B cell (primary cell): ENCODE measurements around the gene ERO1B. TPM values are rescaled to one million over a fixed set of nuclear protein-coding genes. Genes with fewer than 3 reads are reported as not detected.

Source experiments
- ATAC-seq: fragments of 200-7000 bp; cut with Tn5 transposase; one replicate; pipeline ENCODE4 v1.10.0; 2021; ENCODE audit warnings: low read depth, mild to moderate bottlenecking, moderate number of reproducible peaks, moderate library complexity
- CTCF ChIA-PET: fragments of 350-600 bp; sonication (Branson Sonifier 250); formaldehyde crosslinking; loops from one replicate; lab custom pipeline; 2021; ENCODE audit warnings: antibody characterized with exemption, inconsistent platforms; lab: Charles Lee
- POLR2A ChIA-PET: fragments of 350-600 bp; sonication (Branson Sonifier 250); formaldehyde crosslinking; loops from one replicate; lab custom pipeline; 2021; ENCODE audit warnings: antibody characterized with exemption; lab: Charles Lee
- DNase-seq: peaks from one replicate; pipeline ENCODE4 v3.0.0; 2013
- H2AFZ ChIP-seq: 2 replicates; pipeline ENCODE4 v1.6.1; 2012; ENCODE audit warnings: mild to moderate bottlenecking, low read depth, low read length; ENCODE audit not compliant: insufficient read depth, poor library complexity, severe bottlenecking
- H3K27ac ChIP-seq, 2 donors: 1 replicate in 1 of 2; 2 replicates in 1 of 2; pipeline ENCODE4 v1.5.1; 2012 to 2013; ENCODE audit warnings: low read length in 2 of 2, mild to moderate bottlenecking in 2 of 2, moderate library complexity in 1 of 2
- H3K27me3 ChIP-seq, 4 experiments: fragments of 200-600 bp in 1 of 4; sonication (generic) in 1 of 4; replicated peaks in 1 of 4; 1 replicate in 2 of 4; 2 replicates in 2 of 4; pipeline versions ENCODE4 v1.6.1 to v1.7.0; 2013 to 2016; ENCODE audit warnings: low read length in 3 of 4, mild to moderate bottlenecking in 2 of 4, mixed read lengths in 1 of 4, moderate library complexity in 1 of 4; ENCODE audit not compliant: insufficient read depth in 4 of 4, control insufficient read depth in 3 of 4; ENCODE audit errors: control extremely low read depth in 1 of 4
- H3K36me3 ChIP-seq, 2 experiments: replicated peaks in 1 of 2; 1 replicate in 1 of 2; 2 replicates in 1 of 2; pipeline versions ENCODE4 v1.6.1 to v1.7.1; 2013; ENCODE audit warnings: low read length in 1 of 2; ENCODE audit not compliant: insufficient read depth in 2 of 2, control insufficient read depth in 1 of 2; ENCODE audit errors: control extremely low read depth in 1 of 2, extremely low read depth in 1 of 2
- H3K4me1 ChIP-seq, 2 donors: fragments of 200-600 bp in 1 of 2; sonication (generic) in 1 of 2; 1 replicate in 1 of 2; 2 replicates in 1 of 2; pipeline versions ENCODE4 v1.5.1 to v1.6.1; 2013 to 2017; ENCODE audit warnings: low read length in 2 of 2; ENCODE audit not compliant: control insufficient read depth in 2 of 2, insufficient read depth in 2 of 2
- H3K4me2 ChIP-seq: replicated peaks from 2 replicates; pipeline ENCODE3; 2012; ENCODE audit warnings: mild to moderate bottlenecking, low read depth, low read length; ENCODE audit not compliant: poor library complexity, severe bottlenecking
- H3K4me3 ChIP-seq, 5 experiments: fragments of 200-600 bp in 1 of 5; sonication (generic) in 1 of 5; 1 replicate in 3 of 5; 2 replicates in 2 of 5; pipeline versions ENCODE4 v1.5.1 to v1.7.0; 2011 to 2016; ENCODE audit warnings: low read length in 4 of 5, mild to moderate bottlenecking in 4 of 5, low read depth in 2 of 5, control low read depth in 1 of 5, moderate library complexity in 1 of 5; ENCODE audit not compliant: insufficient read depth in 1 of 5; ENCODE audit errors: control extremely low read depth in 1 of 5, extremely low read depth in 1 of 5
- H3K79me2 ChIP-seq: fragments of 200-600 bp; sonication (generic); one replicate; pipeline ENCODE4 v1.6.0; 2016; ENCODE audit warnings: low read length; ENCODE audit not compliant: control insufficient read depth, insufficient read depth
- H3K9ac ChIP-seq: fragments of 200-600 bp; sonication (generic); 2 replicates; pipeline ENCODE4 v1.6.1; 2017; ENCODE audit warnings: mild to moderate bottlenecking, low read length, moderate library complexity
- H3K9me3 ChIP-seq, 3 donors: one replicate each; pipeline versions ENCODE4 v1.6.1 to v1.7.1; 2013; ENCODE audit warnings: low read length in 2 of 3; ENCODE audit not compliant: control insufficient read depth in 2 of 3, insufficient read depth in 1 of 3; ENCODE audit errors: control extremely low read depth in 1 of 3
- H4K20me1 ChIP-seq: 2 replicates; pipeline ENCODE4 v1.6.0; 2012; ENCODE audit warnings: mild to moderate bottlenecking, low read length; ENCODE audit not compliant: insufficient read depth, control insufficient read depth, poor library complexity, severe bottlenecking
- H3K27ac Mint-ChIP-seq: one replicate; pipeline ENCODE4 v1.8.0; 2021; ENCODE audit warnings: mixed read lengths
- H3K27me3 Mint-ChIP-seq: one replicate; pipeline ENCODE4 v1.8.0; 2021; ENCODE audit warnings: mixed read lengths
- H3K4me1 Mint-ChIP-seq: one replicate; pipeline ENCODE4 v1.8.0; 2021; ENCODE audit warnings: mixed read lengths
- H3K4me3 Mint-ChIP-seq: one replicate; pipeline ENCODE4 v1.8.0; 2021; ENCODE audit warnings: mixed read lengths
- H3K9me3 Mint-ChIP-seq: one replicate; pipeline ENCODE4 v1.8.0; 2022; ENCODE audit warnings: mixed read lengths; ENCODE audit not compliant: insufficient read depth
- EZH2 ChIP-seq: IDR thresholded peaks from 2 replicates; pipeline ENCODE4 v1.6.1; 2012; ENCODE audit warnings: borderline replicate concordance, low read depth, mild to moderate bottlenecking, moderate library complexity, low read length; ENCODE audit not compliant: insufficient read depth, poor library complexity, severe bottlenecking
- WGBS: methylation state at CpG from one replicate; pipeline ENCODE4 v1.1.5; 2013; ENCODE audit warnings: missing lambda C conversion rate; ENCODE audit not compliant: insufficient coverage; 5-methylcytosine and 5-hydroxymethylcytosine counted together
- intact Hi-C: fragments of 100-400 bp; cut with micrococcal nuclease; formaldehyde crosslinking; loops from one replicate; pipeline ENCODE4 v1.10.0; 2022
- polyA plus RNA-seq: library from polyadenylated mRNA; depleted of rRNA; stranded (reverse); fragments of >200 nt; gene quantifications from 2 replicates; pipeline ENCODE4 v1.2.3, GENCODE V29; 2012
- total RNA-seq, 2 donors: library from RNA; stranded (reverse); fragments of 120-200 nt in 1 of 2; gene quantifications; 1 replicate in 1 of 2; 2 replicates in 1 of 2; pipeline versions ENCODE4 v1.2.3 to v1.2.4, GENCODE V29; 2013 to 2022
- TF ChIP-seq, protein P1 (sequence below): fragments of 200-600 bp; IDR thresholded peaks from one replicate; pipeline ENCODE4 v1.8.0; 2022; ENCODE audit warnings: antibody characterized with exemption, mild to moderate bottlenecking

ERO1B gene
- total and polyA plus RNA-seq, 2 donors (not counting 1 experiment from before 2014, with no cell fraction given) = 5.1 to 25.6 TPM

DNA sequence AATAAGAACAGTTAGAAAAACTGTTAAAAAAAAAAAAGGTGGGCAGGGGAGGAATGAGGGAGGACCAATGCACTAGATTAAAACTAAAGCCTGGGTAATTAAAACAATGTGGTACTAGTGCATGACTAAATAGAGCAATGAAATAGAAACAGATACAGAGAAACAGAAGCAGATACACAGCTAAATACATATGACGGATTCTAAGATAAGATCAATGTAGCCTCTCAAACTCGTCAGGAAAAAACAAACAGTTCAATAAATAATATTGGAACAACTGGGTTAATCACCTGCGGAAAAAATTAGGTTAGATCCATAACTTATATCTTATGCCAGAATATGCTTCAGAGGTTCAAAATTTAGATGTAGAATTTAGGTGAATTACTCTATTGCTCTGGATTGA, 68.2 kb downstream of the ERO1B start:
- Histone ChIP-seq H3K36me3 (peaks cover 10 to 11% of the 10 kb centered on the region in 2 experiments), H3K27me3 (no peaks in the 10 kb centered on the region), H4K20me1 (no peaks in the 10 kb centered on the region), H3K9me3 (no peaks in the 10 kb centered on the region), H2AFZ (no peak overlapping the region), H3K4me3 (no peak overlapping the region), H3K4me2 (no peak overlapping the region), H3K27ac (no peak overlapping the region), H3K4me1 (no peaks in the 10 kb centered on the region), H3K79me2 (no peaks in the 10 kb centered on the region), H3K9ac (no peak overlapping the region)
- H3K4me1 Mint-ChIP-seq = no peaks in the 10 kb centered on the region
- H3K27ac Mint-ChIP-seq = no peak overlapping the region
- intact Hi-C loops = no loop called here
- no peaks in the 10 kb centered on the region for H3K9me3 Mint-ChIP-seq
- H3K4me3 Mint-ChIP-seq = no peak overlapping the region
- ATAC-seq (no peak), DNase-seq (no peak)
- ChIA-PET POLR2A (no interaction called here), CTCF (no interaction called here)
- H3K27me3 Mint-ChIP-seq = no peaks in the 10 kb centered on the region
- TF ChIP-seq EZH2 = no peak
- TF ChIP-seq, protein P1, sequence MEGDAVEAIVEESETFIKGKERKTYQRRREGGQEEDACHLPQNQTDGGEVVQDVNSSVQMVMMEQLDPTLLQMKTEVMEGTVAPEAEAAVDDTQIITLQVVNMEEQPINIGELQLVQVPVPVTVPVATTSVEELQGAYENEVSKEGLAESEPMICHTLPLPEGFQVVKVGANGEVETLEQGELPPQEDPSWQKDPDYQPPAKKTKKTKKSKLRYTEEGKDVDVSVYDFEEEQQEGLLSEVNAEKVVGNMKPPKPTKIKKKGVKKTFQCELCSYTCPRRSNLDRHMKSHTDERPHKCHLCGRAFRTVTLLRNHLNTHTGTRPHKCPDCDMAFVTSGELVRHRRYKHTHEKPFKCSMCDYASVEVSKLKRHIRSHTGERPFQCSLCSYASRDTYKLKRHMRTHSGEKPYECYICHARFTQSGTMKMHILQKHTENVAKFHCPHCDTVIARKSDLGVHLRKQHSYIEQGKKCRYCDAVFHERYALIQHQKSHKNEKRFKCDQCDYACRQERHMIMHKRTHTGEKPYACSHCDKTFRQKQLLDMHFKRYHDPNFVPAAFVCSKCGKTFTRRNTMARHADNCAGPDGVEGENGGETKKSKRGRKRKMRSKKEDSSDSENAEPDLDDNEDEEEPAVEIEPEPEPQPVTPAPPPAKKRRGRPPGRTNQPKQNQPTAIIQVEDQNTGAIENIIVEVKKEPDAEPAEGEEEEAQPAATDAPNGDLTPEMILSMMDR = no peak
- WGBS = no CpG with 5 or more reads among the region's 3 CpGs

DNA sequence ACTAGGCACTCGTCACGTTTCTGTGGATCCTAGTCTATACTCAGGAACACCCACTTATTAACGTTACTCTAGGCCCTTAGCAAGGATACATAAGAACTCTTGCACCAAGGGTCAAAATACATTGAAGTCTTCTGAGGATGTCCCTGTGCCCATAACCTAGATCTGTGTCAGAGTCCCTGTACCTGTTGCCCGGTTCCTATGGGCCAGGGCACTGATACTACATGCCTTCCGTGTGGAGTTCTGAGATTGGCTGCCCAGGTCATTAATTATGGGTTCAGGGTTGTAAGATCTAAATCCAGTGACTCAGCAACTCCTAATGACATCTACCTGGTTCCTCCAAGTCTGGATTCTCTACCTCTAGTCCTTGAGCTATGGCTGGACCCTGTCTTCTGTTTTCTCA, 69.9 kb downstream of the ERO1B start:
- Histone ChIP-seq H3K79me2 (no peaks in the 10 kb centered on the region), H3K4me3 (no peak overlapping the region), H3K4me1 (no peaks in the 10 kb centered on the region), H3K9me3 (no peaks in the 10 kb centered on the region), H3K27ac (no peak overlapping the region), H4K20me1 (no peaks in the 10 kb centered on the region), H3K27me3 (no peaks in the 10 kb centered on the region), H3K9ac (no peak overlapping the region), H3K4me2 (no peak overlapping the region), H3K36me3 (peaks cover 8% of the 10 kb centered on the region in 2 experiments), H2AFZ (no peak overlapping the region)
- WGBS = 98% methylated on average over 5 of the region's 5 CpGs
- no peaks in the 10 kb centered on the region for H3K27me3 Mint-ChIP-seq
- DNase-seq = no peak
- no peak overlapping the region for H3K4me3 Mint-ChIP-seq
- ChIA-PET POLR2A (no interaction called here), CTCF (no interaction called here)
- TF ChIP-seq EZH2 = no peak
- TF ChIP-seq, protein P1 = no peak
- ATAC-seq = no peak
- no peaks in the 10 kb centered on the region for H3K4me1 Mint-ChIP-seq
- no peak overlapping the region for H3K27ac Mint-ChIP-seq
- no peaks in the 10 kb centered on the region for H3K9me3 Mint-ChIP-seq
- intact Hi-C loops = no loop called here
